Measurements from ENCODE around the gene POP7.
A peak's percentile ranks its signal among the peaks of the same experiment; 100 is the strongest.
"Not testable (repeated sequence)": the region's sequence is repeated elsewhere in the genome, so short reads cannot be mapped to it uniquely, and the experiment has no call there.

POP7 gene

DNA sequence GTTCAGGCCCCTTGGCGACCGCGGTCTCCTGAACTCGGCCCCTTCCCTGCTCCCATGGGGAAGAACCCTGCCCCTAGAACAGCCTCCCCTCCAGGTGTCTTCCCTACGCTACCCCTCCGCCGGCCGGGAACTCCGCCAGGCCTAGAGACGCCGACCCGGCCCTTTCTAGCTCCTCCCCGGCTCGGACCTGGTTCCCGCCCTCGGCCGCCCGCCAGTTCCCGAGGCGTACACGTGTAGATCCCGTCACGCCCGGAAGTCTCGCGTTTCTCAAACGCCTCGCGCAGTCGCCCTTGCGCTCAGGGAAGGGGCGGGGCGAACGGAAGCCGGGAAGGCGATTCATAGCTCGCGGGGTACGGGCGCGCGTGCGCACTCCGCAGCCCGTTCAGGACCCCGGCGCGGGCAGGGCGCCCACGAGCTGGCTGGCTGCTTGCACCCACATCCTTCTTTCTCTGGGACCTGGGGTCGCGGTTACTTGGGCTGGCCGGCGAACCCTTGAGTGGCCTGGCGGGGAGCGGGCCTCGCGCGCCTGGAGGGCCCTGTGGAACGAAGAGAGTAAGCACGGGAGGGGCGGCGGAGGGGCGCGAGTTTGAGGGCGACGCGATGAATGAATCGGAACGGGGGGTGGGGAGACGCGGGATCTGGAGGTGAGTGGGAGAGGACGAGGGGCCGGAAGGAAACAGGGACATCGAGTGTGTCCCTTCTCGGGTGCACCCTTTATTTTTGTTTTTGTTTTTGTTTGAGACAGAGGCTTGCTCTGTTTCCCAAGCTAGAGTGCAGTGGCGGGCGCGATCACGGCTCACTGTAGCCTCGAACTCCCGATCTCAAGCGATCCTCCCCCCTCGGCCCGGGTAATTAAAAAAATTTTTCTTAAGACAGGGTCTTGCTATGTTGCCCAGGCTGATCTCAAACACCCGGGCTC is at the start of gene POP7:
TSS of gene POP7 (plus strand) at position 369 of the 919 bp plus-strand sequence. CDS start 710 bp downstream, outside the sequence.
- Histone ChIP-seq H3K27me3 (ENCODE audit: control insufficient read depth, insufficient read depth, low read length) (no peaks in the 10 kb centered on the region), H3K36me3 (ENCODE audit: control insufficient read depth, low read depth, low read length) (peaks cover 12% of the 10 kb centered on the region), H3K4me1 (ENCODE audit: control insufficient read depth, low read depth, low read length) (no peaks in the 10 kb centered on the region), H3K27ac (ENCODE audit: low read length) (peak within 1 kb of the TSS; percentile 90), H3K9ac (ENCODE audit: low read length) (peak within 1 kb of the TSS; percentile 96), H3K4me3 (ENCODE audit: low read length) (peak within 1 kb of the TSS; percentile 86), H3K9me3 (ENCODE audit: control insufficient read depth, low read depth, low read length) (no peaks in the 10 kb centered on the region)

GRCh38 chr7:100662194-100662776 is 43.6 kb upstream of the POP7 start:
- H3K27ac ChIP-seq (ENCODE audit: low read length); H3K9ac ChIP-seq (ENCODE audit: low read length); H3K4me3 ChIP-seq (ENCODE audit: low read length); H3K9me3 ChIP-seq (ENCODE audit: control insufficient read depth, low read depth, low read length); H3K4me1 ChIP-seq (ENCODE audit: control insufficient read depth, low read depth, low read length); H3K36me3 ChIP-seq (ENCODE audit: control insufficient read depth, low read depth, low read length): not testable (repeated sequence)
- peaks cover 17% of the 10 kb centered on the region for H3K27me3 ChIP-seq (ENCODE audit: control insufficient read depth, insufficient read depth, low read length)

GRCh38 chr7:100665168-100665726 is 40.7 kb upstream of the POP7 start:
- Histone ChIP-seq H3K27me3 (ENCODE audit: control insufficient read depth, insufficient read depth, low read length) (no peaks in the 10 kb centered on the region), H3K36me3 (ENCODE audit: control insufficient read depth, low read depth, low read length) (no peaks in the 10 kb centered on the region), H3K4me3 (ENCODE audit: low read length) (no peak overlapping the region), H3K27ac (ENCODE audit: low read length) (no peak overlapping the region), H3K4me1 (ENCODE audit: control insufficient read depth, low read depth, low read length) (no peaks in the 10 kb centered on the region), H3K9me3 (ENCODE audit: control insufficient read depth, low read depth, low read length) (no peaks in the 10 kb centered on the region), H3K9ac (ENCODE audit: low read length) (no peak overlapping the region)

DNA sequence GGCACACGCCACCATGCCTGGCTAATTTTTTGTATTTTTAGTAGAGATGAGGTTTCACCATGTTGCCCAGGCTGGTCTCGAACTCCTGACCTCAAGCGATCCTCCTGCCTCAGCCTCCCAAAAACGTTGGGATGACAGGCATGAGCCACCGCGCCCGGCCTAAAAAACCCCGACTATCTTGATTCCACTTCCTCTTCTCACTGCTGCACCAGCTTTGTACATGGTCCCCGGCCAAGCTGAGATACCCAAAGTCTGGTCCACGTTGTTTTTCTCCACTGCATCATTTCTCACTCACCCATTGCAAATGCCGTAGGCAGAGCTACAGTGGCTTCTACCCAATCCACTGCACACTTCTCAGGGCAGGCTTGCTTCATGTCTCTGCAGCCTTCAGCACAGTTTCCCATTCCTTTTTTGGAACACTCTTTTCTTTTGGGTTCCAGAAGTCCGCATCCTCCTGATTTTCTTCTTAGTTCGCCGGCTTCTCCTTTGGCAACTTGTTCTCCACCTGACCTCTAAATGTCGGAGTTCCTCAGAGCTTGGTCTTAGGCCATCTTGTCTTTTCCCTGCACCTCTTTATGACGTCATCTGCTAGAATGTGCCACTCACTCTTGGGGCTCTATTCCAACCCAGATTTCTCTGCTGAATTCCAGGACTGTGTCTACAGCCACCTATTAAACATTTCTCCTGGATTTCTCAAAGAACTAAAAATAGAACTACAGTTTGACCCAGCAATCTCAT is 38.4 kb upstream of the POP7 start:
- Histone ChIP-seq H3K9me3 (ENCODE audit: control insufficient read depth, low read depth, low read length) (no peaks in the 10 kb centered on the region), H3K36me3 (ENCODE audit: control insufficient read depth, low read depth, low read length) (no peaks in the 10 kb centered on the region), H3K4me3 (ENCODE audit: low read length) (no peak overlapping the region), H3K4me1 (ENCODE audit: control insufficient read depth, low read depth, low read length) (no peaks in the 10 kb centered on the region), H3K27ac (ENCODE audit: low read length) (no peak overlapping the region), H3K9ac (ENCODE audit: low read length) (no peak overlapping the region), H3K27me3 (ENCODE audit: control insufficient read depth, insufficient read depth, low read length) (peaks cover 16% of the 10 kb centered on the region)

DNA sequence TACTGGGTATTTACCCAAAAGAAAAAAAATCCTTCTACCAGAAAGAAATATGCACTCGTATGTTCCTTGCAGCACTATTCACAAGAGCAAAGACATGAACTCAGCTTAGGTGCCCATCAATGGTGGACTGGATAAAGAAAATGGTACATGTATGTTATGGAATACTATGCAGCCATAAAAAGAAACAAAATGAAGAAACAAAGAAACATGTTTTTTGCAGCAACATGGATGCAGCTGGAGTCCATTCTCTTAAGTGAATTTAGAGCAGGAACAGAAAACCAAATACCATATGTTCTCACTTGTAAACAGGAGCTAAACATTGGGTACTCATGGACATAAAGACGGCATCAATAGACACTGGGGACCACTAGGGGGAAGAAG is 37.9 kb upstream of the POP7 start:
- Histone ChIP-seq H3K27me3 (ENCODE audit: control insufficient read depth, insufficient read depth, low read length) (peaks cover 20% of the 10 kb centered on the region), H3K4me3 (ENCODE audit: low read length) (no peak overlapping the region), H3K36me3 (ENCODE audit: control insufficient read depth, low read depth, low read length) (no peaks in the 10 kb centered on the region), H3K9me3 (ENCODE audit: control insufficient read depth, low read depth, low read length) (no peaks in the 10 kb centered on the region), H3K4me1 (ENCODE audit: control insufficient read depth, low read depth, low read length) (no peaks in the 10 kb centered on the region), H3K9ac (ENCODE audit: low read length) (no peak overlapping the region), H3K27ac (ENCODE audit: low read length) (no peak overlapping the region)

GRCh38 chr7:100669106-100669505 is 36.8 kb upstream of the POP7 start:
- H3K4me3 ChIP-seq (ENCODE audit: low read length); H3K27ac ChIP-seq (ENCODE audit: low read length); H3K36me3 ChIP-seq (ENCODE audit: control insufficient read depth, low read depth, low read length); H3K4me1 ChIP-seq (ENCODE audit: control insufficient read depth, low read depth, low read length); H3K9me3 ChIP-seq (ENCODE audit: control insufficient read depth, low read depth, low read length); H3K9ac ChIP-seq (ENCODE audit: low read length): not testable (repeated sequence)
- H3K27me3 ChIP-seq (ENCODE audit: control insufficient read depth, insufficient read depth, low read length): peaks cover 20% of the 10 kb centered on the region

DNA sequence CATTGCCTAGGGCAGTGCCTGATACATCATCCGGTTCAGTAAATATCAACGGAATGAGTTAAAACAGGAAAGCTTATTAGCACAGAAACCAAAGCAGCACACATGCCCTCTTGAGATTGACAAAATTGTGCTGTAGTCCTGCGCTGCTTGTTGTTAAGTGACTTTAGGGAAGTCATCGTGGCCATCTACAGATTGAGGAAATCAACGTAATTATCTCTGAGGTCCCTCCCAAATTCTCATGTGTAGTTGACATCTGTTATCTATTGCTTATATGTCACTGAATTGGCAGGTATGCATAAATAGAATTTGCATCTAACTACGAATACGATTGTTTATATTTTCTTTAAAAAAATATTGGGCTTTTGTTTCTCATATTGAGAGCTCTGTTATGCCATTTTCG is 35.8 kb upstream of the POP7 start:
- H3K27me3 ChIP-seq (ENCODE audit: control insufficient read depth, insufficient read depth, low read length): peaks cover 20% of the 10 kb centered on the region
- no peak overlapping the region for H3K4me3 ChIP-seq (ENCODE audit: low read length)
- no peaks in the 10 kb centered on the region for H3K9me3 ChIP-seq (ENCODE audit: control insufficient read depth, low read depth, low read length)
- H3K27ac ChIP-seq (ENCODE audit: low read length): no peak overlapping the region
- H3K36me3 ChIP-seq (ENCODE audit: control insufficient read depth, low read depth, low read length): no peaks in the 10 kb centered on the region
- H3K4me1 ChIP-seq (ENCODE audit: control insufficient read depth, low read depth, low read length): no peaks in the 10 kb centered on the region
- no peak overlapping the region for H3K9ac ChIP-seq (ENCODE audit: low read length)

DNA sequence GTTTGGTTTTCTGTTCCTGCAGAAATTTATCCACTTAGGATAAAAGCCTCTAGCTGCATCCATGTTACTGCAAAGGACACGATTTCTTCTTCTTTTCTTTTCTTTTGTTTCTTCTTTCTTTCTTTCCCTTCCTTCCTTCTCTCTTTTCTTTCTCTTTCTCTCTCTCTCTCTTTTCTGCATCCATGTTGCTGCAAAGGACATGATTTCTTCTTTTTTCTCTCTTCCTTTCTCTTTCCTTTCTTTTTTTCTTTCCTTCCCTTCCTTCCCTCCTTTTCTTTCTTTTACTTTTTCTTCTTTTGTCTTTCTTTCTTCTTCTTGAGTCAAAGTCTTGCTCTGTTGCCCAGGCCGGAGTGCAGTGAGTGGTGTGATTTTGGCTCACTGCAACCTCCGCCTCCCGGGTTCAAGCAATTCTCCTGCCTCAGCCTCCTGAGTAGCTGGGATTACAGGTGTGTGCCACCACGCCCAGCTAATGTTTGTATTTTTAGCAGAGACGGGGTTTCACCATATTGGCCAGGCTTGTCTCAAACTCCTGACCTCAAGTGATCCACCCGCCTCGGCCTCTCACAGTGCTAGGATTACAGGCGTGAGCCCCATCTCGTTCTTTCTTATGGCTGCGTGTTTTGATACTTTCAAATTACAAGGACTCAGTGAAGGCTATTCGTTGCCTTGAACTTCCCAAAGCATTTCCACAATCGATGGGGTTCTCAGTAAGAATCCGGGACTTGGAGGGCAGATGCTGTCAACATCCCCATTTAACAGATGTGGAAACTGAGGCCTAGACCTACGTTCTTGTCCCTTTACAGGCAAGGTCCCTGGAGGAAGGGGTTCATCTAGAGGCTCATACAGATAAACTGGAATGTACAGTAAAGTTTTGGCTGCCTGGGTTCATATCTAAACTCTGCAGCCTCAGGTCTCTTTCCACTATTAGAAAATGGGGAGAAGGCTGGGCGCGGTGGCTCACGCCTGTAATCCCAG is 34.3 kb upstream of the POP7 start:
- Histone ChIP-seq H3K27ac (ENCODE audit: low read length) (no peak overlapping the region), H3K4me1 (ENCODE audit: control insufficient read depth, low read depth, low read length) (no peaks in the 10 kb centered on the region), H3K36me3 (ENCODE audit: control insufficient read depth, low read depth, low read length) (no peaks in the 10 kb centered on the region), H3K27me3 (ENCODE audit: control insufficient read depth, insufficient read depth, low read length) (peaks cover 20% of the 10 kb centered on the region), H3K9ac (ENCODE audit: low read length) (no peak overlapping the region), H3K4me3 (ENCODE audit: low read length) (no peak overlapping the region), H3K9me3 (ENCODE audit: control insufficient read depth, low read depth, low read length) (no peaks in the 10 kb centered on the region)

- H3K36me3 ChIP-seq (ENCODE audit: control insufficient read depth, low read depth, low read length): peaks cover 8% of the 10 kb centered on the region
Observed at GRCh38 chr7:100673302-100673941, 32.5 kb upstream of the POP7 start, which contains the start of gene GNB2. GNB2 (plus strand) TSS chr7:100673740; CDS start chr7:100676266, 2,526 bp downstream.

DNA sequence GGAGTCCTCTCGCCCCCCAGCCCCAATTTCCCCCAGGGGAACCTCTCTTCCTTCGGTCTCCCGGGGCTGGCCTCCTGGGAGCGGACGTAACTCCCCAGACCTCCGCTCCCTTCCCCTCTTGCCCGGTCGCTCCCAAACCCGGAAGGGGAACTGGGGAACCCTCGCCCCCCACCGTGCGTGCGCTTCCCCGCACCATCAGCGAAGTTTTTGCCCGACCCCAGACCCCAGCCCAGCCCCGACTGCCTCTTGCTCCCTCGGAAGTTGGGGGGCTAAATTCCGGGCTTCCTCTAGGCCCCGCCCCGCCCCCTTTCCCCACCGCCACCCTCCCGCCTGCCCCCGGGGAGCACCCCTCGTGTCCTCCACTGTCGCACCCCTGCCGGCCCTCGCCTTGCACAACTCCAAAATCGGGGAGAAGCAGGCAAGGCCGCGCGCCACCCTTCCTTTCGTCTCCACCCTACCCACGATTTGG is 31.9 kb upstream of the POP7 start:
- peaks cover 20% of the 10 kb centered on the region for H3K27me3 ChIP-seq (ENCODE audit: control insufficient read depth, insufficient read depth, low read length)
- peaks cover 8% of the 10 kb centered on the region for H3K36me3 ChIP-seq (ENCODE audit: control insufficient read depth, low read depth, low read length)
- H3K4me1 ChIP-seq (ENCODE audit: control insufficient read depth, low read depth, low read length): no peaks in the 10 kb centered on the region
- peak overlapping the region; percentile 77 for H3K4me3 ChIP-seq (ENCODE audit: low read length)
- H3K9ac ChIP-seq (ENCODE audit: low read length): peak overlapping the region; percentile 42
- no peak overlapping the region for H3K27ac ChIP-seq (ENCODE audit: low read length)
- H3K9me3 ChIP-seq (ENCODE audit: control insufficient read depth, low read depth, low read length): no peaks in the 10 kb centered on the region

More at GRCh38 chr7:100673302-100673941, 32.5 kb upstream of the POP7 start, which contains the start of gene GNB2:
- H3K9me3 ChIP-seq (ENCODE audit: control insufficient read depth, low read depth, low read length): no peaks in the 10 kb centered on the region
- H3K4me3 ChIP-seq (ENCODE audit: low read length): peak within 1 kb of the TSS; percentile 77
- peak within 1 kb of the TSS; percentile 89 for H3K9ac ChIP-seq (ENCODE audit: low read length)
- peaks cover 20% of the 10 kb centered on the region for H3K27me3 ChIP-seq (ENCODE audit: control insufficient read depth, insufficient read depth, low read length)
- H3K27ac ChIP-seq (ENCODE audit: low read length): peak within 1 kb of the TSS; percentile 99
- H3K4me1 ChIP-seq (ENCODE audit: control insufficient read depth, low read depth, low read length): no peaks in the 10 kb centered on the region
